H1 (cell line): ENCODE results near the gene BTG2. TPM values are rescaled to one million over a fixed set of nuclear protein-coding genes. Genes with fewer than 3 reads are reported as not detected.

Experiments
- CTCF ChIA-PET: fragments of 300-600 bp; sonication (Branson Sonifier 250); formaldehyde crosslinking; loops from one replicate; lab custom pipeline; 2021; ENCODE audit not compliant: partially characterized antibody; lab: Charles Lee
- POLR2A ChIA-PET: fragments of 300-600 bp; sonication (Branson Sonifier 250); formaldehyde crosslinking; loops from one replicate; lab custom pipeline; 2021; ENCODE audit warnings: inconsistent platforms; ENCODE audit not compliant: partially characterized antibody; lab: Charles Lee
- DNase-seq, 2 experiments: peaks; one replicate each; pipeline versions ENCODE4 v3.0.0 to v3.0.0-alpha.2; 2010 to 2022; ENCODE audit warnings: low spot score in 2 of 2, low read depth in 1 of 2, mixed read lengths in 1 of 2
- FAIRE-seq: peaks from 2 replicates; lab custom pipeline; 2011; peaks lifted over from hg19 to GRCh38; lab: Jason Lieb, UNC
- H2AFZ ChIP-seq: 2 replicates; pipeline ENCODE4 v1.8.1; 2012; ENCODE audit warnings: low read length, inconsistent platforms
- H2AK5ac ChIP-seq: 2 replicates; pipeline ENCODE4 v1.6.1; 2013; ENCODE audit warnings: low read depth, low read length
- H2BK120ac ChIP-seq: replicated peaks from 2 replicates; pipeline ENCODE3; 2013; ENCODE audit warnings: low read depth, low read length, inconsistent platforms
- H2BK12ac ChIP-seq: 2 replicates; pipeline ENCODE4 v1.6.1; 2013; ENCODE audit warnings: low read depth, low read length
- H2BK15ac ChIP-seq: 2 replicates; pipeline ENCODE4 v1.6.1; 2013; ENCODE audit warnings: low read length
- H2BK20ac ChIP-seq: 2 replicates; pipeline ENCODE4 v1.6.1; 2013; ENCODE audit warnings: low read length
- H2BK5ac ChIP-seq: 2 replicates; pipeline ENCODE4 v1.6.1; 2013; ENCODE audit warnings: low read depth, low read length
- H3K14ac ChIP-seq: 2 replicates; pipeline ENCODE4 v1.6.1; 2013; ENCODE audit warnings: inconsistent platforms; ENCODE audit not compliant: insufficient read length
- H3K18ac ChIP-seq: 2 replicates; pipeline ENCODE4 v1.6.1; 2013; ENCODE audit warnings: low read length; ENCODE audit errors: extremely low read depth
- H3K23ac ChIP-seq: 2 replicates; pipeline ENCODE4 v1.6.1; 2013; ENCODE audit warnings: inconsistent platforms; ENCODE audit not compliant: insufficient read length
- H3K23me2 ChIP-seq: 2 replicates; pipeline ENCODE4 v1.6.1; 2013; ENCODE audit warnings: low read depth, low read length
- H3K27ac ChIP-seq: 2 replicates; pipeline ENCODE4 v1.6.1; 2011; ENCODE audit warnings: low read depth, low read length, inconsistent platforms
- H3K27me3 ChIP-seq, 4 experiments: replicated peaks in 1 of 4; 1 replicate in 1 of 4; 2 replicates in 3 of 4; pipeline versions ENCODE4 v1.6.1 to v1.8.1; 2011 to 2013; ENCODE audit warnings: low read length in 3 of 4, mild to moderate bottlenecking in 3 of 4, inconsistent platforms in 2 of 4, mixed read lengths in 2 of 4, moderate library complexity in 1 of 4; ENCODE audit not compliant: control insufficient read depth in 3 of 4, insufficient read depth in 3 of 4; ENCODE audit errors: extremely low read depth in 1 of 4
- H3K36me3 ChIP-seq, 4 experiments: 2 replicates each; pipeline versions ENCODE4 v1.6.1 to v1.8.1; 2011 to 2013; ENCODE audit warnings: mild to moderate bottlenecking in 4 of 4, low read length in 3 of 4, moderate library complexity in 2 of 4, control low read depth in 1 of 4, inconsistent platforms in 1 of 4; ENCODE audit not compliant: insufficient read depth in 4 of 4, control insufficient read depth in 2 of 4
- H3K4ac ChIP-seq: replicated peaks from 2 replicates; pipeline ENCODE3; 2013; ENCODE audit warnings: low read length, low read depth, mixed read lengths, inconsistent platforms; ENCODE audit not compliant: insufficient read length
- H3K4me1 ChIP-seq, 4 experiments: replicated peaks in 1 of 4; 1 replicate in 1 of 4; 2 replicates in 3 of 4; pipeline versions ENCODE4 v1.6.1 to v1.8.1; 2011 to 2013; ENCODE audit warnings: low read length in 3 of 4, inconsistent platforms in 2 of 4, mixed read lengths in 1 of 4; ENCODE audit not compliant: insufficient read depth in 4 of 4, control insufficient read depth in 3 of 4
- H3K4me2 ChIP-seq, 2 experiments: 2 replicates each; pipeline versions ENCODE4 v1.6.1 to v1.8.1; 2011 to 2013; ENCODE audit warnings: low read depth in 2 of 2, low read length in 2 of 2, control low read depth in 1 of 2, inconsistent platforms in 1 of 2, mild to moderate bottlenecking in 1 of 2; ENCODE audit not compliant: insufficient read depth in 1 of 2
- H3K4me3 ChIP-seq, 4 experiments: fragments of 200-600, 300-600 bp in 1 of 4; sonication (generic), shearing (Covaris generic), sonication (Bioruptor Twin) in 1 of 4; 2 replicates each; pipeline versions ENCODE4 v1.5.1 to v1.8.1; 2011 to 2016; ENCODE audit warnings: low read length in 4 of 4, low read depth in 3 of 4, control low read depth in 2 of 4, inconsistent platforms in 2 of 4, mild to moderate bottlenecking in 2 of 4, mixed read lengths in 1 of 4, moderate library complexity in 1 of 4; ENCODE audit not compliant: insufficient read depth in 2 of 4; ENCODE audit errors: extremely low read depth in 1 of 4
- H3K56ac ChIP-seq: replicated peaks from 2 replicates; pipeline ENCODE3; 2013; ENCODE audit warnings: low read depth, mild to moderate bottlenecking, mixed read lengths, low read length, inconsistent platforms; ENCODE audit not compliant: insufficient read length
- H3K79me1 ChIP-seq: 2 replicates; pipeline ENCODE4 v1.6.1; 2013; ENCODE audit warnings: low read depth, low read length, control low read depth
- H3K79me2 ChIP-seq, 2 experiments: 2 replicates each; pipeline versions ENCODE4 v1.6.1 to v1.8.1; 2012 to 2013; ENCODE audit warnings: low read length in 2 of 2, mild to moderate bottlenecking in 2 of 2, inconsistent platforms in 1 of 2; ENCODE audit not compliant: insufficient read depth in 2 of 2, control insufficient read depth in 1 of 2
- H3K9ac ChIP-seq, 4 experiments: replicated peaks in 1 of 4; 1 replicate in 1 of 4; 2 replicates in 3 of 4; pipeline versions ENCODE4 v1.6.1 to v1.8.1; 2011 to 2013; ENCODE audit warnings: low read depth in 3 of 4, low read length in 3 of 4, control low read depth in 2 of 4, mild to moderate bottlenecking in 2 of 4, moderate library complexity in 2 of 4, inconsistent platforms in 1 of 4; ENCODE audit errors: extremely low read depth in 1 of 4
- H3K9me3 ChIP-seq, 2 experiments: 2 replicates each; pipeline versions ENCODE4 v1.6.1 to v1.8.1; 2012 to 2013; ENCODE audit warnings: mild to moderate bottlenecking in 2 of 2, moderate library complexity in 2 of 2, control low read depth in 1 of 2, inconsistent platforms in 1 of 2, low read depth in 1 of 2, low read length in 1 of 2, mixed read lengths in 1 of 2; ENCODE audit not compliant: insufficient read depth in 2 of 2
- H4K20me1 ChIP-seq, 2 experiments: replicated peaks in 1 of 2; 2 replicates each; pipeline versions ENCODE3 to v1.8.1; 2011 to 2013; ENCODE audit warnings: inconsistent platforms in 2 of 2, low read length in 2 of 2, mild to moderate bottlenecking in 1 of 2; ENCODE audit not compliant: insufficient read depth in 2 of 2, control insufficient read depth in 1 of 2
- H4K5ac ChIP-seq: 2 replicates; pipeline ENCODE4 v1.6.1; 2013; ENCODE audit warnings: low read length, low read depth, mixed read lengths, inconsistent platforms; ENCODE audit not compliant: insufficient read length
- H4K8ac ChIP-seq: 2 replicates; pipeline ENCODE4 v1.8.0; 2013; ENCODE audit warnings: mild to moderate bottlenecking, moderate library complexity, low read length, inconsistent platforms; ENCODE audit not compliant: insufficient read depth; ENCODE audit errors: extremely low read depth
- H4K91ac ChIP-seq: replicated peaks from 2 replicates; pipeline ENCODE3; 2013; ENCODE audit warnings: low read length, mixed read lengths, inconsistent platforms; ENCODE audit not compliant: insufficient read length
- JUND ChIP-seq: IDR thresholded peaks from 2 replicates; pipeline ENCODE4 v1.6.1; 2011; ENCODE audit warnings: mild to moderate bottlenecking, improper control_type of control experiment, low read length
- NANOG ChIP-seq: IDR thresholded peaks from 2 replicates; pipeline ENCODE4 v1.6.1; 2011; ENCODE audit warnings: low read length, low read depth, mild to moderate bottlenecking, inconsistent platforms; ENCODE audit not compliant: insufficient read depth, poor library complexity, severe bottlenecking
- WGBS, 2 experiments: shearing (Covaris generic) in 1 of 2; methylation state at CpG; one replicate each; pipeline versions ENCODE4 v1.1.6 to v1.1.7; 2013 to 2015; ENCODE audit warnings: low lambda C conversion rate in 2 of 2, mixed read lengths in 2 of 2, inconsistent platforms in 1 of 2, low coverage in 1 of 2, missing lambda C conversion rate in 1 of 2; ENCODE audit not compliant: insufficient replicate concordance in 2 of 2, insufficient coverage in 1 of 2, insufficient read length in 1 of 2; ENCODE audit errors: extremely low coverage in 1 of 2, missing lambda C conversion rate in 1 of 2; 5-methylcytosine and 5-hydroxymethylcytosine counted together
- polyA plus RNA-seq, 7 experiments: library from polyadenylated mRNA; depleted of rRNA in 3 of 7; stranded (reverse) in 5 of 7; unstranded in 2 of 7; fragments of >200 nt in 5 of 7; fragments of 200-250 nt in 2 of 7; gene quantifications; 1 replicate in 5 of 7; 2 replicates in 1 of 7; 4 replicates in 1 of 7; pipeline versions ENCODE4 v1.2.1 to v1.2.3, GENCODE V29; 2011 to 2013; ENCODE audit warnings: missing spikeins in 2 of 7, mixed read lengths in 2 of 7
- total RNA-seq: library from RNA; stranded (reverse); fragmentation: NEBNext Ultra II Directional; extraction: Animal tissue kit (Norgen Biotek cat#: 25700); gene quantifications from 2 replicates; pipeline ENCODE4 v1.2.1, GENCODE V29; 2021

BTG2 gene
- total and polyA plus RNA-seq, 2 of the 8 experiments (the other 6 are each of a cell fraction or from before 2014, with no cell fraction given): 4.8 to 11.0 TPM

GRCh38 chr1:203349166-203349565 is 43.8 kb downstream of the BTG2 start:
- DNase-seq (no peak), FAIRE-seq (no peak)
- Histone ChIP-seq H3K4ac (no peak overlapping the region), H3K9ac (no peak overlapping the region), H3K79me1 (no peaks in the 10 kb centered on the region), H3K36me3 (no peaks in the 10 kb centered on the region; a peak in 1 of 8 replicates), H3K4me1 (no peaks in the 10 kb centered on the region), H4K91ac (no peak overlapping the region), H3K23ac (no peak overlapping the region), H2BK12ac (no peak overlapping the region), H2BK5ac (no peak overlapping the region), H2AFZ (no peak overlapping the region), H3K27ac (no peak overlapping the region), H3K27me3 (no peaks in the 10 kb centered on the region; a peak in 1 of 7 replicates), H2AK5ac (no peak overlapping the region), H2BK15ac (no peak overlapping the region), H3K14ac (no peak overlapping the region), H3K18ac (no peak overlapping the region), H3K23me2 (no peaks in the 10 kb centered on the region), H3K4me3 (no peak overlapping the region), H2BK20ac (no peak overlapping the region), H3K56ac (no peak overlapping the region), H4K20me1 (no peaks in the 10 kb centered on the region), H3K4me2 (no peak overlapping the region), H2BK120ac (no peak overlapping the region), H4K8ac (no peak overlapping the region), H3K79me2 (no peaks in the 10 kb centered on the region), H3K9me3 (no peaks in the 10 kb centered on the region), H4K5ac (no peak overlapping the region)
- POLR2A ChIA-PET: interaction anchor here (0.5 kb wide), 1 partner anchor 200 kb away, joined by 3 read pairs; no protein-coding TSS in a partner anchor
- 100% methylated on average over 1 of the region's 1 CpG; no CpG with 5 or more reads in 1 of the 2 experiments for WGBS, 2 experiments
- CTCF ChIA-PET: interaction anchor here (2.0 to 24.2 kb wide), 7 partner anchors 6 to 139 kb away, joined by 4 to 785 read pairs (median 253); partner anchors contain the start of genes FMOD and PRELP
- TF ChIP-seq JUND (no peak), NANOG (no peak)
